ENCODE data around the gene TOMM6. TPM values are rescaled to one million over a fixed set of nuclear protein-coding genes. Genes with fewer than 3 reads are reported as not detected.

The TOMM6 gene
- polyA plus RNA-seq, 1 donor from 2014 or later: 184 TPM

DNA sequence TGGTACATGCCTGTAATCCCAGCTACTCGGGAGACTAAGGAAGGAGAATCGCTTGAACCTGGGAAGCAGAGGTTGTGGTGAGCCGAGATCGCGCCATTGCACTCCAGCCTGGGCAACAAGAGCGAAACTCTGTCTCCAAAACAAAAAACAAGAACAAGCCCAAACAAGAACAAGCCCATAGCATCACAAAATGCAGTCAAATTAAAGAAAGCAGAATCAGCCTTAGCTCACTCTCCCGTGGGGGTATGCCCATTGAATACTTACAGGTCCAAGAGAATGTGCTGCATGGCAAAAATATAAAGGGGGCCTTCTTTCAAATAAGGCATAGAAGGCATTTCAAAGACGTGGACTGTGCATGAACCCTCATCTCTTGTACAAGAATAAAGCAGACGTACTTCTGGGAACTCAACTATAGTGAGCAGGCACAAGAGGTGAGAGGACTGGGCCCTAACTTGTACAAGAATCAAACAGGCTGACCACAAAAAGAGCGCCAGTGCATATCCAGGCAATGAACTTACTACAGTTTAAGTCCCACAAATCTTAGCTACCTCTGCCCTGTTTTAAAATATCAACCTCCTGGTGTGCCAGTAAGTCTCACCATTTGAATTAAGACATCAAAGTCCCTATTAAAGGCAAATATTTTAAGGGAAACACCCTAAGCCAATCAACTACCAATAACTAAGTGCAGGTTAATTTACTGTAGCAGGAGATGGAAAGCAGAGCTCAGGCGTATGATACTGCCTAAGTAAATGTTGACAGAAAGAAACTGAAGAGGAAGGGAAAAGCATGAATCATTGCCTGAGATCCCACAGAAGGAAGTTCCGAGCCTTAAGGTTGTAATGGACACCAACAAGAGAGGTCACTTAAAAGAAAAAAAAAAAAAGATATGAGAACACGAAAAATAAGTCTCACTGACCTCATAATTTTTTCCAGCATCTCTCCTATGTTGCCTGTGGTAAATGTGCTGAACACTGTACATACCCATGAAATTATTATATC, 37.4 kb downstream of the TOMM6 start:
- Histone ChIP-seq H3K27me3 (ENCODE audit: insufficient read depth, low read depth, low read length) (no peaks in the 10 kb centered on the region), H3K9me2 (ENCODE audit: insufficient read depth, low read length) (no peaks in the 10 kb centered on the region), H3K9ac (ENCODE audit: low read length) (no peak overlapping the region), H3K4me2 (ENCODE audit: low read length) (no peak overlapping the region), H3K4me3 (ENCODE audit: low read length) (no peak overlapping the region), H3K79me2 (replicated peaks; ENCODE audit: insufficient read depth, low read length) (no peaks in the 10 kb centered on the region), H2AFZ (ENCODE audit: low read depth, low read length) (no peak overlapping the region), H3K9me3 (ENCODE audit: low read length) (no peaks in the 10 kb centered on the region), H3K27ac (ENCODE audit: low read length) (no peak overlapping the region), H3F3A (ENCODE audit: insufficient read depth, low read length, poor library complexity, severe bottlenecking) (no peaks in the 10 kb centered on the region), H4K20me1 (ENCODE audit: insufficient read depth) (no peaks in the 10 kb centered on the region), H3K36me3 (ENCODE audit: insufficient read depth, low read length) (no peaks in the 10 kb centered on the region)
- TF ChIP-seq, protein P1, sequence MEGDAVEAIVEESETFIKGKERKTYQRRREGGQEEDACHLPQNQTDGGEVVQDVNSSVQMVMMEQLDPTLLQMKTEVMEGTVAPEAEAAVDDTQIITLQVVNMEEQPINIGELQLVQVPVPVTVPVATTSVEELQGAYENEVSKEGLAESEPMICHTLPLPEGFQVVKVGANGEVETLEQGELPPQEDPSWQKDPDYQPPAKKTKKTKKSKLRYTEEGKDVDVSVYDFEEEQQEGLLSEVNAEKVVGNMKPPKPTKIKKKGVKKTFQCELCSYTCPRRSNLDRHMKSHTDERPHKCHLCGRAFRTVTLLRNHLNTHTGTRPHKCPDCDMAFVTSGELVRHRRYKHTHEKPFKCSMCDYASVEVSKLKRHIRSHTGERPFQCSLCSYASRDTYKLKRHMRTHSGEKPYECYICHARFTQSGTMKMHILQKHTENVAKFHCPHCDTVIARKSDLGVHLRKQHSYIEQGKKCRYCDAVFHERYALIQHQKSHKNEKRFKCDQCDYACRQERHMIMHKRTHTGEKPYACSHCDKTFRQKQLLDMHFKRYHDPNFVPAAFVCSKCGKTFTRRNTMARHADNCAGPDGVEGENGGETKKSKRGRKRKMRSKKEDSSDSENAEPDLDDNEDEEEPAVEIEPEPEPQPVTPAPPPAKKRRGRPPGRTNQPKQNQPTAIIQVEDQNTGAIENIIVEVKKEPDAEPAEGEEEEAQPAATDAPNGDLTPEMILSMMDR (IDR thresholded peaks at IDR 0.05; ENCODE audit: poor library complexity, severe bottlenecking): no peak
- TF ChIP-seq SMC3 (conservative IDR thresholded peaks at IDR 0.05; ENCODE audit: poor library complexity): no peak
- no peak for TF ChIP-seq POLR2AphosphoS5 (IDR thresholded peaks at IDR 0.05)
- no peak for TF ChIP-seq MXI1 (conservative IDR thresholded peaks at IDR 0.05; ENCODE audit: poor library complexity, severe bottlenecking)
- no peak for TF ChIP-seq EP300 (conservative IDR thresholded peaks at IDR 0.05; ENCODE audit: poor library complexity, severe bottlenecking)
- TF ChIP-seq, protein P2, sequence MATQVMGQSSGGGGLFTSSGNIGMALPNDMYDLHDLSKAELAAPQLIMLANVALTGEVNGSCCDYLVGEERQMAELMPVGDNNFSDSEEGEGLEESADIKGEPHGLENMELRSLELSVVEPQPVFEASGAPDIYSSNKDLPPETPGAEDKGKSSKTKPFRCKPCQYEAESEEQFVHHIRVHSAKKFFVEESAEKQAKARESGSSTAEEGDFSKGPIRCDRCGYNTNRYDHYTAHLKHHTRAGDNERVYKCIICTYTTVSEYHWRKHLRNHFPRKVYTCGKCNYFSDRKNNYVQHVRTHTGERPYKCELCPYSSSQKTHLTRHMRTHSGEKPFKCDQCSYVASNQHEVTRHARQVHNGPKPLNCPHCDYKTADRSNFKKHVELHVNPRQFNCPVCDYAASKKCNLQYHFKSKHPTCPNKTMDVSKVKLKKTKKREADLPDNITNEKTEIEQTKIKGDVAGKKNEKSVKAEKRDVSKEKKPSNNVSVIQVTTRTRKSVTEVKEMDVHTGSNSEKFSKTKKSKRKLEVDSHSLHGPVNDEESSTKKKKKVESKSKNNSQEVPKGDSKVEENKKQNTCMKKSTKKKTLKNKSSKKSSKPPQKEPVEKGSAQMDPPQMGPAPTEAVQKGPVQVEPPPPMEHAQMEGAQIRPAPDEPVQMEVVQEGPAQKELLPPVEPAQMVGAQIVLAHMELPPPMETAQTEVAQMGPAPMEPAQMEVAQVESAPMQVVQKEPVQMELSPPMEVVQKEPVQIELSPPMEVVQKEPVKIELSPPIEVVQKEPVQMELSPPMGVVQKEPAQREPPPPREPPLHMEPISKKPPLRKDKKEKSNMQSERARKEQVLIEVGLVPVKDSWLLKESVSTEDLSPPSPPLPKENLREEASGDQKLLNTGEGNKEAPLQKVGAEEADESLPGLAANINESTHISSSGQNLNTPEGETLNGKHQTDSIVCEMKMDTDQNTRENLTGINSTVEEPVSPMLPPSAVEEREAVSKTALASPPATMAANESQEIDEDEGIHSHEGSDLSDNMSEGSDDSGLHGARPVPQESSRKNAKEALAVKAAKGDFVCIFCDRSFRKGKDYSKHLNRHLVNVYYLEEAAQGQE (IDR thresholded peaks at IDR 0.05; ENCODE audit: borderline replicate concordance): no peak
- no peak for TF ChIP-seq EZH2 (IDR thresholded peaks at IDR 0.05; ENCODE audit: borderline replicate concordance, insufficient read depth, low read length, poor library complexity, severe bottlenecking)
- no peak for TF ChIP-seq TAF1 (IDR thresholded peaks at IDR 0.05; ENCODE audit: low read depth)
- no peak for TF ChIP-seq RAD21 (conservative IDR thresholded peaks at IDR 0.05)

DNA sequence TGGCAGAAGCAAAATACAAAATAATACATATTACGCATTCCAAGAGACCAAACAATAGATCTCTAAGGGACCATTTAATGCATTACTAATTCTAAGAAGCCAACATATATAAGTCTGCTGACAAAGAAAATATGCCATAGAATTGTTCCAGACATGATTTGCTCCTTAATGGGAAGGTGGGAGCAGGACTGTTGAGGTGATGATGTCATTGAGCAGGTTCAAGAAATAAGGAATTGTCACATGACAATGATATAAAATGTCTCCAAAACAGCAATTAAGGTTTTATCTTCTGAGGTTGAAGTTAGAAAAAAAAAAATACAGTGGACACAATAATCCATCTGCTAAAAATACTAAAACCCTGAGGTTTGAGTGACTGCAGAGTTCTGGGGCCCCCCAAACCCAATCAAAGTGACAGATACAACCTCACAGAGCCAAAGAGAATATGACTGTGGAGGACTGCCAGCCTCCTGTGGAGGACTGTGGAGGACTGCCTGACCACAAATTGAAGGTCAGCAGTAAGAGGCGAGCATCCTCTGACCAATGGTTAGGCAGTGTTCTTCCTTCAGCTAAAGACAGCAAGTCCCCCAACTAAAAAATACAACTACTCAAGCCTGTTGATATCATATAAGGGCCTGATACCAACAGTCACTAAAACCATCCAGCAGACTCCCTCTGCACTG, 39.0 kb downstream of the TOMM6 start:
- no peak for TF ChIP-seq MXI1 (conservative IDR thresholded peaks at IDR 0.05; ENCODE audit: poor library complexity, severe bottlenecking)
- no peak for TF ChIP-seq EP300 (conservative IDR thresholded peaks at IDR 0.05; ENCODE audit: poor library complexity, severe bottlenecking)
- no peak for TF ChIP-seq EZH2 (IDR thresholded peaks at IDR 0.05; ENCODE audit: borderline replicate concordance, insufficient read depth, low read length, poor library complexity, severe bottlenecking)
- TF ChIP-seq TAF1 (IDR thresholded peaks at IDR 0.05; ENCODE audit: low read depth): no peak
- TF ChIP-seq RAD21 (conservative IDR thresholded peaks at IDR 0.05): no peak
- TF ChIP-seq, protein P1 (IDR thresholded peaks at IDR 0.05; ENCODE audit: poor library complexity, severe bottlenecking): no peak
- TF ChIP-seq, protein P2 (IDR thresholded peaks at IDR 0.05; ENCODE audit: borderline replicate concordance): no peak
- TF ChIP-seq POLR2AphosphoS5 (IDR thresholded peaks at IDR 0.05): no peak
- TF ChIP-seq SMC3 (conservative IDR thresholded peaks at IDR 0.05; ENCODE audit: poor library complexity): no peak
- Histone ChIP-seq H3K9me3 (ENCODE audit: low read length) (no peaks in the 10 kb centered on the region), H3K27ac (ENCODE audit: low read length) (no peak overlapping the region), H3K9me2 (ENCODE audit: insufficient read depth, low read length) (no peaks in the 10 kb centered on the region), H3K36me3 (ENCODE audit: insufficient read depth, low read length) (no peaks in the 10 kb centered on the region), H4K20me1 (ENCODE audit: insufficient read depth) (no peaks in the 10 kb centered on the region), H3K79me2 (replicated peaks; ENCODE audit: insufficient read depth, low read length) (no peaks in the 10 kb centered on the region), H3K9ac (ENCODE audit: low read length) (no peak overlapping the region), H3K4me3 (ENCODE audit: low read length) (no peak overlapping the region), H2AFZ (ENCODE audit: low read depth, low read length) (no peak overlapping the region), H3K27me3 (ENCODE audit: insufficient read depth, low read depth, low read length) (no peaks in the 10 kb centered on the region), H3K4me2 (ENCODE audit: low read length) (no peak overlapping the region), H3F3A (ENCODE audit: insufficient read depth, low read length, poor library complexity, severe bottlenecking) (no peaks in the 10 kb centered on the region)
